IPS-11a (cell line): ENCODE results near the gene EPB41L4A.
"Not testable (repeated sequence)": the region's sequence is repeated elsewhere in the genome, so short reads cannot be mapped to it uniquely, and the experiment has no call there.

Experiments used
- H3K4me3 ChIP-seq: one replicate; pipeline ENCODE4 v1.5.1; 2013; ENCODE audit warnings: low read depth, low read length, control low read depth

Gene EPB41L4A

GRCh38 chr5:112216140-112216539, 202.9 kb downstream of the EPB41L4A start:
- H3K4me3 ChIP-seq: no peak overlapping the region

GRCh38 chr5:112210430-112211005, 208.6 kb downstream of the EPB41L4A start:
- no peak overlapping the region for H3K4me3 ChIP-seq

- no peak overlapping the region for H3K4me3 ChIP-seq
Observed at GRCh38 chr5:112208699-112209615, 210.1 kb downstream of the EPB41L4A start.

GRCh38 chr5:112208195-112208594, 210.9 kb downstream of the EPB41L4A start:
- H3K4me3 ChIP-seq: not testable (repeated sequence)

GRCh38 chr5:112205846-112206245, 213.2 kb downstream of the EPB41L4A start:
- H3K4me3 ChIP-seq: no peak overlapping the region

- H3K4me3 ChIP-seq: no peak overlapping the region
Observed at GRCh38 chr5:112203229-112203628, 215.8 kb downstream of the EPB41L4A start.

- H3K4me3 ChIP-seq: no peak overlapping the region
Observed at GRCh38 chr5:112202694-112203093, 216.4 kb downstream of the EPB41L4A start.

GRCh38 chr5:112201141-112201540, 217.9 kb downstream of the EPB41L4A start:
- H3K4me3 ChIP-seq: no peak overlapping the region

- no peak overlapping the region for H3K4me3 ChIP-seq
Observed at GRCh38 chr5:112200131-112200530, 218.9 kb downstream of the EPB41L4A start.

GRCh38 chr5:112196584-112196983, 222.5 kb downstream of the EPB41L4A start:
- H3K4me3 ChIP-seq: no peak overlapping the region

GRCh38 chr5:112195924-112196323, 223.2 kb downstream of the EPB41L4A start:
- no peak overlapping the region for H3K4me3 ChIP-seq

GRCh38 chr5:112192866-112193265, 226.2 kb downstream of the EPB41L4A start:
- H3K4me3 ChIP-seq: no peak overlapping the region

GRCh38 chr5:112192072-112192471, 227.0 kb downstream of the EPB41L4A start:
- H3K4me3 ChIP-seq: no peak overlapping the region

- H3K4me3 ChIP-seq: no peak overlapping the region
Observed at GRCh38 chr5:112189391-112189790, 229.7 kb downstream of the EPB41L4A start.

- no peak overlapping the region for H3K4me3 ChIP-seq
Observed at GRCh38 chr5:112186401-112186990, 232.6 kb downstream of the EPB41L4A start.

- H3K4me3 ChIP-seq: no peak overlapping the region
Observed at GRCh38 chr5:112183874-112184273, 235.2 kb downstream of the EPB41L4A start.

GRCh38 chr5:112183103-112183711, 235.9 kb downstream of the EPB41L4A start:
- no peak overlapping the region for H3K4me3 ChIP-seq

- no peak overlapping the region for H3K4me3 ChIP-seq
Observed at GRCh38 chr5:112179290-112179689, 239.8 kb downstream of the EPB41L4A start.

GRCh38 chr5:112174959-112175594, 244.0 kb downstream of the EPB41L4A start:
- H3K4me3 ChIP-seq: no peak overlapping the region

GRCh38 chr5:112165897-112166737, 253.0 kb downstream of the EPB41L4A start:
- no peak overlapping the region for H3K4me3 ChIP-seq
